ENCODE data around the gene C1orf122. TPM values are rescaled to one million over a fixed set of nuclear protein-coding genes. Genes with fewer than 3 reads are reported as not detected.

Gene C1orf122
- polyA plus RNA-seq, 3 donors, result 15.5 to 29.5 (median 22.9) TPM

DNA sequence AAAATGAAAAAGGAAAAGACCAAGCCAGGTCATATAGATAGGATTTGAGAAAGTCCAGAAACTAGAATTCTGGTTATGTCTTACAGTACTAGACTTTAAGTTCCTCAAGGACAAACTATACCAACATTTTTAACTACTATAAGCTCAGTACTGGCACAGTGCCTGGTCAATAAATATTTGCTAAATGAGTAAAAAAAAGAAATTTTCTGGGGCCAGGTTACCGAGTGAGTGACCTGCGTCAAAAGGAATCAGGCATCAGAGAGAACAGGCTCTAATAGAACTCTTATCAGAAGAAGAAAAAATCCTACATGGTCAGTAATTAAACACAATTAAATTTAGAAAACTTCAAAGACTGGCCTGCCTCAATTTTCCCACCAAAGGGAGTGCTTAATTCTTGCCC, 24.2 kb downstream of the C1orf122 start:
- Histone ChIP-seq H3K4me1 (ENCODE audit: control insufficient read depth in 1 of 2, insufficient read depth in 2 of 2, low read length in 2 of 2) (peaks cover 0 to under 1% of the 10 kb centered on the region in 2 donors), H3K27ac (ENCODE audit: low read depth in 1 of 2, low read length in 2 of 2) (no peak overlapping the region), H3K79me2 (ENCODE audit: insufficient read depth, low read length) (peaks cover 58% of the 10 kb centered on the region), H3K4me2 (replicated peaks; ENCODE audit: extremely low read depth, low read length, poor library complexity, severe bottlenecking) (no peak overlapping the region), H4K20me1 (ENCODE audit: insufficient read depth, low read length) (peaks cover 50% of the 10 kb centered on the region), H3K4me3 (replicated peaks in 1 of 3; ENCODE audit: low read depth in 2 of 3, low read length in 3 of 3) (no peak overlapping the region), H3K36me3 (replicated peaks in 1 of 2; ENCODE audit: control insufficient read depth in 1 of 2, insufficient read depth in 2 of 2, low read length in 2 of 2) (peaks cover 82 to 95% of the 10 kb centered on the region in 2 donors), H3K27me3 (ENCODE audit: control insufficient read depth in 2 of 2, insufficient read depth in 2 of 2, low read length in 2 of 2) (no peaks in the 10 kb centered on the region), H3K9me3 (replicated peaks in 1 of 2; ENCODE audit: control insufficient read depth in 1 of 2, insufficient read depth in 1 of 2, low read length in 2 of 2) (no peaks in the 10 kb centered on the region), H2AFZ (ENCODE audit: insufficient read depth, low read depth, low read length, poor library complexity, severe bottlenecking) (no peak overlapping the region), H3K9ac (ENCODE audit: insufficient read depth, low read length, poor library complexity, severe bottlenecking) (no peak overlapping the region)
- Mint-ChIP-seq H3K36me3 (peaks cover 74 to 93% of the 10 kb centered on the region in 2 donors), H3K9me3 (no peaks in the 10 kb centered on the region), H3K4me1 (peaks cover 4% of the 10 kb centered on the region), H3K4me3 (no peak overlapping the region), H3K27ac (peak overlapping the region in 1 of 7 donors; percentile 15), H3K27me3 (ENCODE audit: low read depth in 3 of 3) (no peaks in the 10 kb centered on the region)
- intact Hi-C loops (cut with micrococcal nuclease), result loop anchor here in 1 of 2 donors (2.0 kb wide), 1 partner anchor 29 kb away; no protein-coding TSS in a partner anchor
- TF ChIP-seq, protein P1, sequence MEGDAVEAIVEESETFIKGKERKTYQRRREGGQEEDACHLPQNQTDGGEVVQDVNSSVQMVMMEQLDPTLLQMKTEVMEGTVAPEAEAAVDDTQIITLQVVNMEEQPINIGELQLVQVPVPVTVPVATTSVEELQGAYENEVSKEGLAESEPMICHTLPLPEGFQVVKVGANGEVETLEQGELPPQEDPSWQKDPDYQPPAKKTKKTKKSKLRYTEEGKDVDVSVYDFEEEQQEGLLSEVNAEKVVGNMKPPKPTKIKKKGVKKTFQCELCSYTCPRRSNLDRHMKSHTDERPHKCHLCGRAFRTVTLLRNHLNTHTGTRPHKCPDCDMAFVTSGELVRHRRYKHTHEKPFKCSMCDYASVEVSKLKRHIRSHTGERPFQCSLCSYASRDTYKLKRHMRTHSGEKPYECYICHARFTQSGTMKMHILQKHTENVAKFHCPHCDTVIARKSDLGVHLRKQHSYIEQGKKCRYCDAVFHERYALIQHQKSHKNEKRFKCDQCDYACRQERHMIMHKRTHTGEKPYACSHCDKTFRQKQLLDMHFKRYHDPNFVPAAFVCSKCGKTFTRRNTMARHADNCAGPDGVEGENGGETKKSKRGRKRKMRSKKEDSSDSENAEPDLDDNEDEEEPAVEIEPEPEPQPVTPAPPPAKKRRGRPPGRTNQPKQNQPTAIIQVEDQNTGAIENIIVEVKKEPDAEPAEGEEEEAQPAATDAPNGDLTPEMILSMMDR (IDR thresholded peaks at IDR 0.05), result no peak
- WGBS (ENCODE audit: insufficient coverage), result no CpG with 5 or more reads among the region's 2 CpGs
- DNase-seq, result no peak

DNA sequence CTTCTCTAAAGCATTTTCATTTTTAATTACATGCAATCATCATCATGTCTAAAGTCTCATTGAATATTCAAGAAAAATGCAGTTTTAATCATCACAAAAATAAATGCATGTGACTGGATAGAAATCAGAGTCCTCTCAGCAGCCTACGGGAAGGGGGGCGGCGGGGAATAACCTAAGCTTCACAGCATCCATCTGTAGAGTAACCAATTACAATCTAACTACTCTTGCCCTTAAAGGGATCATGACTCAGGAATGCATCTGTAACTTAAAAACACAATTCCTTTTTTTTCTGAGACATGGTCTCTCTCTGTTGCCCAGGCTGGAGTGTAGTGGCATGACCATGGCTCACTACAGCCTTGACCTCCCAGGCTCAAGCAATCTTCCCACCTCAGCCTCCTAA, 29.2 kb downstream of the C1orf122 start:
- peaks cover 76% of the 10 kb centered on the region for H3K79me2 ChIP-seq (ENCODE audit: insufficient read depth, low read length)
- H3K27ac ChIP-seq (ENCODE audit: low read depth in 1 of 2, low read length in 2 of 2), result peak overlapping the region in 1 of 2 donors; percentile 39
- WGBS (ENCODE audit: insufficient coverage), result no CpG with 5 or more reads among the region's 3 CpGs
- H4K20me1 ChIP-seq (ENCODE audit: insufficient read depth, low read length), result peaks cover 78% of the 10 kb centered on the region
- no peak overlapping the region for H3K4me3 Mint-ChIP-seq
- peaks cover 97% of the 10 kb centered on the region in 2 donors for H3K36me3 ChIP-seq (replicated peaks in 1 of 2; ENCODE audit: control insufficient read depth in 1 of 2, insufficient read depth in 2 of 2, low read length in 2 of 2)
- H3K4me3 ChIP-seq (replicated peaks in 1 of 3; ENCODE audit: low read depth in 2 of 3, low read length in 3 of 3), result no peak overlapping the region
- H3K9ac ChIP-seq (ENCODE audit: insufficient read depth, low read length, poor library complexity, severe bottlenecking), result no peak overlapping the region
- no peak overlapping the region for H3K4me2 ChIP-seq (replicated peaks; ENCODE audit: extremely low read depth, low read length, poor library complexity, severe bottlenecking)
- no peak overlapping the region for H2AFZ ChIP-seq (ENCODE audit: insufficient read depth, low read depth, low read length, poor library complexity, severe bottlenecking)
- H3K4me1 Mint-ChIP-seq, result peaks cover 8% of the 10 kb centered on the region
- peak overlapping the region in 6 of 7 donors; percentile 21 to 85 (median 58) for H3K27ac Mint-ChIP-seq
- intact Hi-C loops (cut with micrococcal nuclease), result no loop called here
- TF ChIP-seq, protein P1 (IDR thresholded peaks at IDR 0.05), result no peak
- no peaks in the 10 kb centered on the region for H3K9me3 Mint-ChIP-seq
- H3K27me3 ChIP-seq (ENCODE audit: control insufficient read depth in 2 of 2, insufficient read depth in 2 of 2, low read length in 2 of 2), result no peaks in the 10 kb centered on the region
- H3K36me3 Mint-ChIP-seq, result peaks cover 84 to 94% of the 10 kb centered on the region in 2 donors
- no peak for DNase-seq
- no peaks in the 10 kb centered on the region for H3K4me1 ChIP-seq (ENCODE audit: control insufficient read depth in 1 of 2, insufficient read depth in 2 of 2, low read length in 2 of 2)
- H3K27me3 Mint-ChIP-seq (ENCODE audit: low read depth in 3 of 3), result peaks cover 0 to 1% (median 0%) of the 10 kb centered on the region in 3 donors
- H3K9me3 ChIP-seq (replicated peaks in 1 of 2; ENCODE audit: control insufficient read depth in 1 of 2, insufficient read depth in 1 of 2, low read length in 2 of 2), result no peaks in the 10 kb centered on the region
